Measurements from ENCODE around the gene XRRA1. TPM values are rescaled to one million over a fixed set of nuclear protein-coding genes. Genes with fewer than 3 reads are reported as not detected.

The XRRA1 gene
- polyA plus RNA-seq, 3 donors, result 1.2 to 3.6 (median 3.5) TPM

- H3K9me3 Mint-ChIP-seq, result no peaks in the 10 kb centered on the region
- intact Hi-C loops (cut with micrococcal nuclease), result no loop called here
- no peak overlapping the region for H3K27ac Mint-ChIP-seq
- Histone ChIP-seq H3K4me3 (replicated peaks in 1 of 3; ENCODE audit: low read depth in 2 of 3, low read length in 3 of 3) (no peak overlapping the region), H3K79me2 (ENCODE audit: insufficient read depth, low read length) (no peaks in the 10 kb centered on the region), H3K27ac (ENCODE audit: low read depth in 1 of 2, low read length in 2 of 2) (no peak overlapping the region), H3K9ac (ENCODE audit: insufficient read depth, low read length, poor library complexity, severe bottlenecking) (no peak overlapping the region), H3K27me3 (ENCODE audit: control insufficient read depth in 2 of 2, insufficient read depth in 2 of 2, low read length in 2 of 2) (no peaks in the 10 kb centered on the region), H4K20me1 (ENCODE audit: insufficient read depth, low read length) (no peaks in the 10 kb centered on the region), H2AFZ (ENCODE audit: insufficient read depth, low read depth, low read length, poor library complexity, severe bottlenecking) (no peak overlapping the region), H3K4me1 (ENCODE audit: control insufficient read depth in 1 of 2, insufficient read depth in 2 of 2, low read length in 2 of 2) (peaks cover 9 to 10% of the 10 kb centered on the region in 2 donors), H3K9me3 (replicated peaks in 1 of 2; ENCODE audit: control insufficient read depth in 1 of 2, insufficient read depth in 1 of 2, low read length in 2 of 2) (no peaks in the 10 kb centered on the region), H3K4me2 (replicated peaks; ENCODE audit: extremely low read depth, low read length, poor library complexity, severe bottlenecking) (no peak overlapping the region), H3K36me3 (replicated peaks in 1 of 2; ENCODE audit: control insufficient read depth in 1 of 2, insufficient read depth in 2 of 2, low read length in 2 of 2) (peaks cover 3 to 56% of the 10 kb centered on the region in 2 donors)
- TF ChIP-seq CTCF (IDR thresholded peaks at IDR 0.05), result no peak
- H3K36me3 Mint-ChIP-seq, result peaks cover 62 to 73% of the 10 kb centered on the region in 2 donors
- WGBS (ENCODE audit: insufficient coverage), result no CpG with 5 or more reads among the region's 2 CpGs
- H3K4me3 Mint-ChIP-seq, result no peak overlapping the region
- H3K4me1 Mint-ChIP-seq, result peaks cover 15% of the 10 kb centered on the region
- H3K27me3 Mint-ChIP-seq (ENCODE audit: low read depth in 3 of 3), result peaks cover 0 to 6% (median 0%) of the 10 kb centered on the region in 3 donors
- no peak for DNase-seq
Observed at GRCh38 chr11:74846770-74847169, 102.1 kb downstream of the XRRA1 start.

- H3K4me2 ChIP-seq (replicated peaks; ENCODE audit: extremely low read depth, low read length, poor library complexity, severe bottlenecking), result no peak overlapping the region
- peaks cover 63 to 76% of the 10 kb centered on the region in 2 donors for H3K36me3 Mint-ChIP-seq
- no peak overlapping the region for H3K4me3 ChIP-seq (replicated peaks in 1 of 3; ENCODE audit: low read depth in 2 of 3, low read length in 3 of 3)
- H3K36me3 ChIP-seq (replicated peaks in 1 of 2; ENCODE audit: control insufficient read depth in 1 of 2, insufficient read depth in 2 of 2, low read length in 2 of 2), result peaks cover 3 to 56% of the 10 kb centered on the region in 2 donors
- H3K27ac Mint-ChIP-seq, result no peak overlapping the region
- H4K20me1 ChIP-seq (ENCODE audit: insufficient read depth, low read length), result no peaks in the 10 kb centered on the region
- H3K9me3 ChIP-seq (replicated peaks in 1 of 2; ENCODE audit: control insufficient read depth in 1 of 2, insufficient read depth in 1 of 2, low read length in 2 of 2), result no peaks in the 10 kb centered on the region
- no peak overlapping the region for H3K4me3 Mint-ChIP-seq
- no peak overlapping the region for H3K27ac ChIP-seq (ENCODE audit: low read depth in 1 of 2, low read length in 2 of 2)
- H3K79me2 ChIP-seq (ENCODE audit: insufficient read depth, low read length), result no peaks in the 10 kb centered on the region
- intact Hi-C loops (cut with micrococcal nuclease), result no loop called here
- peaks cover 9 to 10% of the 10 kb centered on the region in 2 donors for H3K4me1 ChIP-seq (ENCODE audit: control insufficient read depth in 1 of 2, insufficient read depth in 2 of 2, low read length in 2 of 2)
- peaks cover 0 to 6% (median 0%) of the 10 kb centered on the region in 3 donors for H3K27me3 Mint-ChIP-seq (ENCODE audit: low read depth in 3 of 3)
- H3K9ac ChIP-seq (ENCODE audit: insufficient read depth, low read length, poor library complexity, severe bottlenecking), result no peak overlapping the region
- peaks cover 15% of the 10 kb centered on the region for H3K4me1 Mint-ChIP-seq
- no peak for TF ChIP-seq CTCF (IDR thresholded peaks at IDR 0.05)
- DNase-seq, result no peak
- no peaks in the 10 kb centered on the region for H3K9me3 Mint-ChIP-seq
- 95% methylated on average over 2 of the region's 5 CpGs for WGBS (ENCODE audit: insufficient coverage)
- no peaks in the 10 kb centered on the region for H3K27me3 ChIP-seq (ENCODE audit: control insufficient read depth in 2 of 2, insufficient read depth in 2 of 2, low read length in 2 of 2)
- no peak overlapping the region for H2AFZ ChIP-seq (ENCODE audit: insufficient read depth, low read depth, low read length, poor library complexity, severe bottlenecking)
Observed at GRCh38 chr11:74845978-74846517, 102.8 kb downstream of the XRRA1 start.
